Measurements from ENCODE around the gene PCBP3. TPM values are rescaled to one million over a fixed set of nuclear protein-coding genes. Genes with fewer than 3 reads are reported as not detected.

The PCBP3 gene
- total RNA-seq, 1 donor from 2014 or later, result 11.8 TPM

DNA sequence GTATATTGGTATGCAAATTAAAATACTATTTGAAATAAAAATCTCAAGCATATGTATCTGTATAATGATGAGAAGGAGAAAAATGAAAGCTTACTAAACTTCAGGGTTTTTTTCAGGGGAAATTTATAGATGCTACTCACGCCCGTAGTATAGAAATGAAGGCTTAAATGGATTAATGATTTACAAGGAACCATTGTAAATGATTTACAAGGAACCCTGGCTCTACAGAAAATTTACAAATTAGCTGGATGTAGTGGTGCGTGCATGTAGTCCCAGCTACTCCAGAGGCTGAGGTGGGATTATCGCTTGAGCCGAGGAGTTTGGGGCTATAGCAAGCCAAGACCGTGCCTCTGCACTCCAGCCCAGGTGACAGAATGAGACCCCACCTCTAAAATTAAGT, 150.5 kb downstream of the PCBP3 start:
- TF ChIP-seq, protein P1, sequence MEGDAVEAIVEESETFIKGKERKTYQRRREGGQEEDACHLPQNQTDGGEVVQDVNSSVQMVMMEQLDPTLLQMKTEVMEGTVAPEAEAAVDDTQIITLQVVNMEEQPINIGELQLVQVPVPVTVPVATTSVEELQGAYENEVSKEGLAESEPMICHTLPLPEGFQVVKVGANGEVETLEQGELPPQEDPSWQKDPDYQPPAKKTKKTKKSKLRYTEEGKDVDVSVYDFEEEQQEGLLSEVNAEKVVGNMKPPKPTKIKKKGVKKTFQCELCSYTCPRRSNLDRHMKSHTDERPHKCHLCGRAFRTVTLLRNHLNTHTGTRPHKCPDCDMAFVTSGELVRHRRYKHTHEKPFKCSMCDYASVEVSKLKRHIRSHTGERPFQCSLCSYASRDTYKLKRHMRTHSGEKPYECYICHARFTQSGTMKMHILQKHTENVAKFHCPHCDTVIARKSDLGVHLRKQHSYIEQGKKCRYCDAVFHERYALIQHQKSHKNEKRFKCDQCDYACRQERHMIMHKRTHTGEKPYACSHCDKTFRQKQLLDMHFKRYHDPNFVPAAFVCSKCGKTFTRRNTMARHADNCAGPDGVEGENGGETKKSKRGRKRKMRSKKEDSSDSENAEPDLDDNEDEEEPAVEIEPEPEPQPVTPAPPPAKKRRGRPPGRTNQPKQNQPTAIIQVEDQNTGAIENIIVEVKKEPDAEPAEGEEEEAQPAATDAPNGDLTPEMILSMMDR (IDR thresholded peaks at IDR 0.05), result no peak
- no peak for DNase-seq (ENCODE audit: low spot score)
- Mint-ChIP-seq H3K27me3 (ENCODE audit: low read depth) (peaks cover 9% of the 10 kb centered on the region), H3K4me1 (ENCODE audit: low read depth) (no peaks in the 10 kb centered on the region), H3K9me3 (ENCODE audit: low read depth) (no peaks in the 10 kb centered on the region), H3K27ac (ENCODE audit: unreplicated experiment) (no peak overlapping the region), H3K4me3 (ENCODE audit: unreplicated experiment) (no peak overlapping the region), H3K36me3 (ENCODE audit: low read depth) (peaks cover 3% of the 10 kb centered on the region)

DNA sequence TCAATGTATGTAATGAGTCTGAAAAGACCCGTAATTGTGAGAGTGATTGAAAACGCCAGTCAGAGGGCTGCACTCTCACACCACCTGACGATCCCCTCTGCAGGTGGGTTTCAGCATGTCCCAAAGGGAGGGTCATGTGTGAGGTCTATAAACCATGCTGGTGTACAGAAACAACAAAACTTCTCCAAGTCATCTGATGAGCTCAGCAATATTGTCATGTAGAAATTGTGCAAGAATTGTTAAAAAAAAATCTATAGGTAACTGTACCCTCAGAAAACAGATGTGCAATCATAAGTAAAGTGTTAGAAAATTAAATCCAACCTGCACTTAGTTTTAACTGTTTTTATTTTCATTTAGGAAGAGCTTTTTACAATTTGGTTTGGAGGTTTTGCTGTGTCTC, 152.5 kb downstream of the PCBP3 start:
- H3K27me3 Mint-ChIP-seq (ENCODE audit: low read depth), result peaks cover 9% of the 10 kb centered on the region
- H3K4me1 Mint-ChIP-seq (ENCODE audit: low read depth), result no peaks in the 10 kb centered on the region
- H3K27ac Mint-ChIP-seq (ENCODE audit: unreplicated experiment), result no peak overlapping the region
- H3K4me3 Mint-ChIP-seq (ENCODE audit: unreplicated experiment), result no peak overlapping the region
- no peaks in the 10 kb centered on the region for H3K9me3 Mint-ChIP-seq (ENCODE audit: low read depth)
- no peak for DNase-seq (ENCODE audit: low spot score)
- H3K36me3 Mint-ChIP-seq (ENCODE audit: low read depth), result no peaks in the 10 kb centered on the region
- TF ChIP-seq, protein P1 (IDR thresholded peaks at IDR 0.05), result no peak

DNA sequence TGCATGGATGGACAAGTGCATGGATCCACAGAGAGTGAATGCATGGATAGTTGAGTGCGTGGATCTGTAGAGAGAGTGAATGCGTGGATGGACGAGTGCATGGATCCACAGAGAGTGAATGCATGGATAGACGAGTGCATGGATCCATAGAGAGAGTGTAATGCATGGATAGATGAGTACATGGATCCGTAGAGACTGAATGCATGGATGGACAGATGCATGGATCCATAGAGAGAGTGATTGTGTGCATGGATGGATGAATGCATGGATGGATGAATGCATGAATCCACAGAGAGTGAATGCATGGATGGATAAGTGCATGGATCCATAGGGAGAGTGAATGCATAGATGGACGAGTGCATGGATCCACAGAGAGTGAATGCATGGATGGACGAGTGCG, 153.8 kb downstream of the PCBP3 start:
- no peaks in the 10 kb centered on the region for H3K9me3 Mint-ChIP-seq (ENCODE audit: low read depth)
- no peaks in the 10 kb centered on the region for H3K36me3 Mint-ChIP-seq (ENCODE audit: low read depth)
- H3K27ac Mint-ChIP-seq (ENCODE audit: unreplicated experiment), result no peak overlapping the region
- H3K27me3 Mint-ChIP-seq (ENCODE audit: low read depth), result peaks cover 9% of the 10 kb centered on the region
- H3K4me3 Mint-ChIP-seq (ENCODE audit: unreplicated experiment), result no peak overlapping the region
- no peaks in the 10 kb centered on the region for H3K4me1 Mint-ChIP-seq (ENCODE audit: low read depth)
- DNase-seq (ENCODE audit: low spot score), result no peak
- TF ChIP-seq, protein P1 (IDR thresholded peaks at IDR 0.05), result no peak

DNA sequence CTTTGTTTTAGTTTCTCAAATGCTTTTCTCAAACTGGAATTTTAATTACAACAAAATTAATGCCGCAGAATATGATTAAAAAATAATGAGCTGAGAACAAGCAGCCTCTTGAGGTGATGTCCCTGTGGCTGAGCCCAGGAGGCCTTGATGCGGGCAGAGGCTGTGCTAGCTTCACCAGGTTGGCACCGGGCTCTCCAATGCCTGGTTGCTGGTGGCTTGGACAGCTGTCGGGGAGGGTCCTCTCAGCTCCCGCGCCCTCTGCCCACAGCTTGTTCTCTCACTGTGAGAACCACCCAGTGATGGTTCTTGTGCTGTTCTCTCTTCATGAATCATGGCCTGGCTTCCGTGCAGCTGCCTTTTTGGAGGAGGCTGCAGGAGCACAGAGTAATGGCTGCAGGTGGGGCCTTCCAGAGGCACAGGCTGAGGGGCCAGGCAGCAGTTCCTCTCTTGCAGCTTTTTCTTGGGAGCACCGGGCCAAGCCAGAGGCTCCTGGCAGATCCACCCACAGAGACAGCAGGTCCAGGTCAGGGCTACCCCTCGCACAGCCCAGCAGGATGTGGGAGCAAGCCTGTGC, 156.3 kb downstream of the PCBP3 start:
- Mint-ChIP-seq H3K27ac (ENCODE audit: unreplicated experiment) (no peak overlapping the region), H3K27me3 (ENCODE audit: low read depth) (peaks cover 2% of the 10 kb centered on the region), H3K9me3 (ENCODE audit: low read depth) (no peaks in the 10 kb centered on the region), H3K36me3 (ENCODE audit: low read depth) (no peaks in the 10 kb centered on the region), H3K4me3 (ENCODE audit: unreplicated experiment) (no peak overlapping the region), H3K4me1 (ENCODE audit: low read depth) (no peaks in the 10 kb centered on the region)
- TF ChIP-seq, protein P1 (IDR thresholded peaks at IDR 0.05), result no peak
- no peak for DNase-seq (ENCODE audit: low spot score)

DNA sequence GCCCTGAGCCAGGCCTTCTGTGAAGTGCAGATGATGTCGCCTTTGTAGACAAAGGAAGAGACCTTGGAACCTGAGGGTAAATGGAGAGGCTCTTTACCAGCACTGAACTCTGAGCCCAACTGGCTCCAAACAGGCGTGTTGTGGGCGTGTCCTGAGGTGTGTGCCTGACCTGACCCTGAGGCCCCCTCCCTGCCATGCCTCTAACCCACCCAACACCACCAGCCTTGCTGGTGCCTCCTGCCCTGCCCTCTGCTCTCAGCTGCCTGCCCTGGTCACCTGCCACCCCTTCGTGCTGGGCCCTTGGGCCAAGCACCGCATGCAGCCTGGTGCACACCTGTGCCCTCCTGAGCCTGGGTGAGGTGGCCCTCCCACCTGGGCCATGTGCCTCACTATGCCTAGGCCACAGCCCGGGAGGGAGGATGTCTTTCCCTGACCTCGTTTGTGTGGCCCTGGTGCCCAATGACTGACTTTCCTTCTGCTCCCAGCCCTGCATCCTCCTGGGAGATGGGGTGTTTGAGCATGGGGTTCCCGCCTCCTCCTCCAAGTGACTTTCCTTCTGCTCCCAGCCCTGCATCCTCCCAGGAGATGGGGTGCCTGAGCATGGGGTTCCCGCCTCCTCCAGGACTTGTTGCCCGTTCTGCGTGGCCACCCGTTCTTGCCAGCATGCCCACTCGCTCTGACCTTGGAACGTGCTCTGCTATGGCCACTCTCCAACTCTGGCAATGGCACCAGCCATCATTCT, 157.0 kb downstream of the PCBP3 start:
- Mint-ChIP-seq H3K27ac (ENCODE audit: unreplicated experiment) (no peak overlapping the region), H3K4me3 (ENCODE audit: unreplicated experiment) (no peak overlapping the region), H3K4me1 (ENCODE audit: low read depth) (no peaks in the 10 kb centered on the region), H3K9me3 (ENCODE audit: low read depth) (no peaks in the 10 kb centered on the region), H3K36me3 (ENCODE audit: low read depth) (no peaks in the 10 kb centered on the region), H3K27me3 (ENCODE audit: low read depth) (peaks cover under 1% of the 10 kb centered on the region)
- DNase-seq (ENCODE audit: low spot score), result no peak
- TF ChIP-seq, protein P1 (IDR thresholded peaks at IDR 0.05), result no peak

Data from chondrocyte (in vitro differentiated cells).